HG03103 (cell line): Measurements from ENCODE around the gene SLC6A12.

Experiments used
- ATAC-seq: cut with Tn5 transposase; IDR thresholded peaks from one replicate; pipeline ENCODE4 v1.9.1; 2021; ENCODE audit warnings: low read depth; ENCODE audit not compliant: unreplicated experiment

SLC6A12 gene

DNA sequence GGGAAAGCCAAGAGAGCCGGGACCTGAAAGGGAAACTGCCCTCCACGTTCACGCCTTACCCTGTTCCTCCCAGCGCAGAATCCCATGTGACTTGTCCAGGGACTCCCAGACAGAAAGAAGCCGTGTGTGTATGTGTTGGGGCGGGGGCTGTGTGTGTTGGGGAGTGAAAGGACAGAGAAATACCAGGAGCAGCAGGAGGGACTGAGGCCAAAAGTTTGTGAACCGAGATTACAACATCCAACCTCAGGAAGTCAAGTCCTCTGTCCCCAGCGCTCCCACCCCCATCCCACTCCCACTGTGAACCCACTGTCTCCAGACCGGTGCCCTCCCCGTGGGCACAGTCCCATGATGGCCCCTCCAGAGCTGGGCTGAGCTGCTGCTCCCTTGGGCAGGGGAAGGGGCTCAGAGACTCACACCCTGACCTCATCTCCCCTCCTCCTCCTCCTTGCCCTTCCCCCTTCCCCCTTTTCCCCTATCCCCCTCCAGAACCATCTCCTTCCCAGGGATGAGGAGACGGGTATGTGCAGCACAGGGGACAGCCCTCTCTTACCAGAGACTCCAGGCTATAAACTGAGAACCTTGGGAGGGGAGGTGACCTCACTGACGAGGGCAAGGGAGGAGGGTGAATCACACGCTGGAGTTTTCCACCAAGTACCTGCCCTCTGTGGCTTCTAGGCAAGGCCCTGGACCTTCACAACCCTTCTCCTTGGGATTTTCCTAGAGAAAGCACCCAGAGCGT lies at the start of gene SLC6A12:
Gene SLC6A12 (minus strand): TSS at position 155 of the 739 bp plus-strand sequence. CDS start 4,171 bp downstream, outside the sequence.
- ATAC-seq, result no peak

GRCh38 chr12:263574-263973 lies 49.6 kb upstream of the SLC6A12 start:
- ATAC-seq, result no peak

DNA sequence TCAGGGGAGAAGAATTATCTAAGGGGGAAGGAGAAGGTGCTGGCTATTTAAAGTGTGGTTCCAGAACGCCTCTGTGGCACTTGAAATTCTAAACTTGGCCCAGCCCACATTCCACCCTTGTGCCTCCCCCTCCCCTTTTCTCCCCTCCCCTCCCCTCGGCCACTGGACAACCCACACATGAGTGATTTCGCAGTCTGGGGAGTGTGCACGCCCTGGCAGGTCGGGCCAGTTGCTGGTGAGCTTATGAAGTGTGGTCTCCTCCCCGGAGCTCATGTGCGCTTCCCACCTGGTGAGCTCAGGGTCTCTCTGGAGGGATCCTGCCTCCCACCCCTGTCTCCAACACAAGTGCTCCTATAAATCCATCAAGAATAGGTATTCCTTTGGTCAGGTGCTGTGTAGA lies 48.9 kb upstream of the SLC6A12 start, which contains the start of gene SLC6A13:
Gene SLC6A13 (minus strand): TSS at position 20 of the 400 bp plus-strand sequence. CDS start 2,784 bp downstream, outside the sequence.
- ATAC-seq, result no peak

DNA sequence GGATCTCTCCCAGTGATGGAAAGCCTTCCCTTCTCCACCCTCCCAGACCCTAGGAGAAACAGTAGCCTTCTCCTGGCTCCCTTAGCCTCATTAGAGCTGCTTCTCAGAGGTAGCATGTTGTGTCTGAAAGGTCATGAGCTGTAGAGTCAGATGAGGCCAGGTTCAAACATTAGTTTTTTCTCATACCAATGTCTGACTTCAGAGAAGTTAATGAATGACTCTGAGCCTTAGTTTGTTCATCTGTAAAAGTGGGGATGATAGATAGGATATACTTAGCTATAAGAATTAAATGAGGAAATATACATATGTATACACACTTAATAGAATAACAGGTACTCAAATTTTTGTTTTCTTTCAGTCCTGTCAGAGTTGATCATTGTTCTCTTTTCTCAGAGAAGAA lies 48.2 kb upstream of the SLC6A12 start:
- ATAC-seq, result no peak

DNA sequence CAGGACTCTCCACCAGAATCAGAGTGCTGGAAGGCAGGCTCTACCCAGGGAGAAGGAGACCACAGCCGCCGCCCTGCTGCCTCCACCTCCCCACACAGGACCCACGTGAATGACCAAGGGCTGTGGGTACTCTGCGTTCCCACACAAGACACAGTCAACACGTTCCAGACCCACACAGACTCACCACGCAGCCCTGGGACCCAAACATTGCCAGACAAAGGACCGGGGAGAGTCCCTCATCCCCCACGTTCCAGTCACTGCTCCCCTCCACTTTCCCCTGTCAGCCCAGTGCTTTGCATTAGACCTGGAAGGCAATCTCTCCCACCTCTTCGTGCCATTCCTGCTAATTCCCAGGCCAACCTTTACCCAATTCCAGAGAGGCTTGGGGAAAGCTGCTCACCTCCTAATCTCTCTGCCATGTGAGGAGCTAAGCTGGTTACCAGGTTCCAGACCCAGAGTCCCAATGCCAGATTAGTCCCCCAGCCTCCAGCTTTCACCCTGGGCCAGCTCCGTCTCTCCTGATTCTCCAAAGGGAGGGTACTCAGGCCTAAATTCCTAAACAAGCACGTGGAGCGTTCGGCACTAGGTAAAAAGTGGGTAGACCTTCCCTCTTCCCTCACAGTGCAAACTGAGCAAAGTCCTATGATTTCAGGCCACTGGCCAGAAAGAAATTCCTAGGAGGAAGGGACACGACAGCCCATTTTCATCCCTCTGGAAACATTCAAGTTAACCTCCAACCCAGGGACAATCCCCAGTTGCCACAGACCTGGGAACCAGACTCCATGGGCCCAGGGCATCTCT lies 43.8 kb upstream of the SLC6A12 start:
- ATAC-seq, result no peak

DNA sequence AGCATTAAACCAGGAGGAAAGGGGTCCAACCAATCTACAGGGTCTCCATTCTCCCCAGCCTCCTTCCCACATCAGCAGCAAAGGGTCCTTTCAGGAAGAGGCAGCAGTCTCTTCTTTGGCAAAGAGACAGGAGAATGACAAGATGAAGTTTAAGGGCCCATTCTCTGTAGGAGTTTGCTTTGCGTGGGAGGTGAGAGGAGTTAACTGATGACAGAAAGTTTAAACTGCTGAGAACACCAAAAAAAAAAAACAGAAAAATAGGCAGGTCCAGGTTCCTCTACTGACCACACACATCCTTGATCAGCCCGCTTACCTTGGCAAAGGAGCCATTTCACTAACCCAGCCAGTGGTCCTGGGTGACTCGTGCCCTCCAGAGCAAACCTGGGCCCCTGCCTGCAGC lies 43.0 kb upstream of the SLC6A12 start:
- no peak for ATAC-seq

GRCh38 chr12:256225-256624 lies 42.3 kb upstream of the SLC6A12 start:
- ATAC-seq, result no peak

DNA sequence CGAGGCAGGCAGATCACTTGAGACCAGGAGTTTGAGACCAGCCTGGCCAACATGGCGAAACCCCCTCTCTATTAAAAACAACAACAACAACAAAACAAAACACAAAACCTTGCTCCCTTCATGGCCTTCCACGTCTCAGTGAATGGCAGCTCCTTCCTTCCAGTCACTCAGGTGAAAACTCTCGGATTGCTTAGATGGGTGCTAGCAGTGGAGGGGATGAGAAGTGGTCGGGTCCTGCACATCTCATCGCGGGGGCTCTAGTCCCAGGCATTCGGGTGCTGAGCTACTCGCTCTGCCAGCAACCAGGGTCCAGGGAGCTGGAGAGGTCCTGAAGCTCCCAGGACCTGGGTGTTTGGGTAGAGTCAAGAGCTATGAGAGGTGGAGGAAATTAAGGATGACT lies 41.0 kb upstream of the SLC6A12 start:
- no peak for ATAC-seq

GRCh38 chr12:254039-254438 lies 40.1 kb upstream of the SLC6A12 start:
- no peak for ATAC-seq

DNA sequence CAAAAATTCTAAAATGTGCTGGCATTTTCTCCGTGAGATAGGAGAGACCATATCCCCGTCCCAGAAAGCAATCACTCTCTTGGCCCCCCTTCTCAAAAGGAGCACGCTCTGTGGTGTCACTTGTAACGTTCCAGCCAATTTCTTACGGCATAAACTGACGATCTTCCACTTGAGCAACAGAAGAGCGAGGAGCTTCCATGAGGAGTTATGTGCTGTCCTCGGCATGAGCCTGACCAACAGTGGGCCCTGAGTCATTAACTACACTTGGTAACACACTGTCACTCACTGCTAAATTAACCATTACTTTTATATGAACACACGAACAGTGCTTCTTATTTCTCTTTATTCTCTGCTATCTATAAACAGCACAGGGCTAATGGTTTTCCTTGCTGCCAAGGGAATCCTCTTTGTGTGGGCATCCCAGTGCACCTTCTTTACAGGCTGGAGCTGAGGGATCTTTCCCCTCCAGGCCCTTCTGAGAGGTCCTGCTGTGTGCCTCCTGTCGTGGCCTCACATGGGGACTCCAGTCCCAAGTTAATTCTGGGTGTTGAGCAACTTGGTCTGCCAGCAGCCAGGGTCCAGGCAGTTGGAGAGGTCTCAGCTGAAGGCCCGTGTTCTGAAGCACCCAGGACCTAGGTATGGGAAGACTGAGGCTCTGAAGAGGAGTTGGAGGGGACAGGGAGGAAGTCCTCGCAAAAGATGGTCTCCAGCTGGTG lies 39.3 kb upstream of the SLC6A12 start:
- no peak for ATAC-seq

DNA sequence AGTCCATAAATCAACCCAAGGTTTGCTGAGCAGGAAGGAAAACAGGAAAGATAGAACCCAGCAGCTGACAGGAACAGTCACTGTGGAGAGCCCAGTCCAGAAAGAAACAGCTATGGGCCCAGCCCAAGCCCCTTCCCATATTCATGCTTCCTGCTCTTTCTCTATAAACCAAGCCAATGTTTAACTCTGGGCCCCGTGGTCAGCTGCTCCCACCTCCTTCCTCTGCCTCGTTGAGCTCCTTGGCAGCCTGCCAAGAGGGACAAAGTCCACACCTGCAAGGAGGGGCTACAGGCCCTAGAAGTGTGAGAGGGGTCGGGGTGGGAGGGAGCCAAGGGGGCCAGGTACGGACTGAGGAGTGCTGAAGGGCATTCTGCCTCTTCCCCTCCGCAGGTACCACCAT lies 38.7 kb upstream of the SLC6A12 start:
- ATAC-seq, result no peak

DNA sequence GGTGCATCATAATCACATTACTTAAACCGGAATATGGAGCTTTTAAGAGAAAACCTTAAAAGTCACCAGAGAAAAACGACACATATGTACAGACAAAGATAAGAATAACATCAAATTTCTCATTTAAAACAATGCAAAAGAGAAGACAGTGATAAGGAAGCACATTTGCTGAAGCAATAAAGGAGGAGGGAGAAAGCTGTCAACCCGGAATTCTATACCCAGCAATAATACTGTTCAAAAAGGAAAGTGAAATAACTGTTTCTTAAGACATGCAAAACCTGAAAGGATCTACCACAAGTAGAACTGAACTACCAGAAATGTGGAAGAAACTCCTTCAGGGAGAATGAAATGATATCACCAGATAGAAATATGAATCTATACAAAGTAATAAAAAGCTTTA lies 33.3 kb upstream of the SLC6A12 start:
- ATAC-seq, result no peak

DNA sequence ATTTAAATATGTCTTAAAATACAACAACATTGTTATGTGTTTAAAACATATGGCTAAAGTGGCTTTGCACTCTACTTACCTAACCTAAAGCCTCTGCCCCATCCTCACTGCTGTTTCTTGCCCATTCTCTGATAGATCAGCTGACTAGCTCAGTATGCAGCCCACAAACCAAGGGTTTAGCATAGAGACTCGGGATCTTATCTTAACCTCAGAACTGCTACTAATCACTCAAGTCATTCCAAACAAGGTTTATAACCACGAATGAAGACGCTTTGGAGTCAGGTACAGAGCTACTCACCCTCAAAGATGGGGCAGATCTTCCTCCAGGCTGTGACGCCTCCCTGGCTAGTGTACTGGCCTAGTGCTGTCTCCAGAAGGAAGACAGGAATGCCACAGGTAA lies 29.4 kb upstream of the SLC6A12 start:
- ATAC-seq, result no peak

DNA sequence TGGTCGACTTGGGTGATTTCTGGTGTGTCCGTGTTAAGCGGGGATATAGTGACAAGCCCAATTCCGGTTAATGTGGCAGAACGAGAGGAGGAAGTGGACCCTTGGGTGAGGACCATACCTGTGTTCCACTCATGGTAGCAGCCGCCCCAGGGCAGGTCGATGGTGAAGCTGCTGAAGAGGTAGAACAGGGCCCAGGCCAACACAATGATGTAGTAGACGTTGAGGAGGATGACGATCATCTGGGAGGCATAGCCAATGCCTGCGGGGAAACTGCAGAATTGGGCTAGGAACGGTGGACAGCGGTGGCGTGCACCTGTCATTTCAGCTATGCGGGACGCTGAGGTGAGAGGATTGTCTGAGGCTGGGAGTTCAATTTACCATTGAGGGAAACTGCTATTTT lies 28.5 kb upstream of the SLC6A12 start:
- no peak for ATAC-seq

DNA sequence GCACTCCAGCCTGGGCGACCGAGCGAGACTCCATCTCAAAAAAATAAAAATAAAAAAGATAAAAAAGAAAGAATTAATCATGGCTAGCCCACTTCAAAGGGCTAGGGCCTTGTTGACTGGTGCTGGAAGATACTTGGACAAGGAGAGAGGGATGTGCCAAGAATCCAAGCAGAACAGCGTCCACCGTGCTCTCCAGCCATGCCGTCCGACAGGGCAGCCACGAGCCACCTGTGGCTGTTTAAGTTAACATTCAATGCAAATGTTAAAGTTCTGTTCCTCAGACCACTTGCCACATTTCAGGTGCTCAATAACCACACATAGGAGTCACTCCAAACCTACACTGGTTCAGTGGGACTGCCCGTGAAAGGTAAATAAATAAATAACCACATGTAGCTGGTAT lies 27.3 kb upstream of the SLC6A12 start:
- no peak for ATAC-seq

DNA sequence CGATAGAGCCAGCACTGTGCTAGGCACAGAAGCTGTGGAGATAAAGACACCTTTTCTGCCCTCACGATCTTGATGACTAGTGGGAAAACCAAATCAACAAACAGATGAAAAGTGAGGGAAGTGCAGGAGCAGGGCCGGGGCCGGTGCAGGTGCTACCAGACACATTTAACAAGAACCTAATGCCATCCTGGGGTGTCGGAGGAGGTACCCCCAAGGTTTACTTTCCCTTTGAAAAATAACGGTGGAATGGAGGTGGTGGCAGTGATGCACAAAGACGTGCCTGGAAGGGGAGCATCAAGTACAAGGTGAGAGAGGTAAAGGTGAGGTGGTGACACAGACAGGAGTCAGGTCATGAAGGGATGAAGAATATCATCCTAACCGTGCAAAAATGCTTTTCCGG lies 26.6 kb upstream of the SLC6A12 start:
- ATAC-seq, result no peak

DNA sequence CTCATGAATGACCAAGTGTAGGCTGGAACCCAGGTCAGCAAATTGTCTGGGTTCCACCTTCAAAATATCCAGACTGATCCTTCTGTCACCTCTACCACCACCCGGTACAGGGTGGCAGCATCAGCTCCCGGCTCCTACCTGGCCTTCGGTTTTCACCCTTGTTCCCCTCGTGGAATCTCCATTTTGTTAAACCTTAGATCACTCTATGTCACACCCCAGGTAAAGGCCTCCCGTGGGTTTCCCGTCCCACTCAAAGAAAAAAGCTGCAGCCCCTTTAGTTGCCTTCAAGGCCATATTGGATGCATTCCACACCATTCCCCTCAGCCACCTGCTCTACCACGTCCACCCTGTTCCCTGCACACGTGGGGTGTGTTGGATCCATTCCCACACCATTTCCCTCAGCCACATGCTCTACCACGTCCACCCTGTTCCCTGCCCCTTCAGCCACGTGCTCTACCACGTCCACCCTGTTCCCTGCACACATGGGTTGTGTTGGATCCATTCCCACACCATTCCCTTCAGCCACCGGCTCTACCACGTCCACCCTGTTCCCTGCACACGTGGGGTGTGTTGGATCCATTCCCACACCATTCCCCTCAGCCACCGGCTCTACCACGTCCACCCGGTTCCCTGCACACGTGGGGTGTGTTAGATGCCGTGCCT lies 24.9 kb upstream of the SLC6A12 start:
- no peak for ATAC-seq

DNA sequence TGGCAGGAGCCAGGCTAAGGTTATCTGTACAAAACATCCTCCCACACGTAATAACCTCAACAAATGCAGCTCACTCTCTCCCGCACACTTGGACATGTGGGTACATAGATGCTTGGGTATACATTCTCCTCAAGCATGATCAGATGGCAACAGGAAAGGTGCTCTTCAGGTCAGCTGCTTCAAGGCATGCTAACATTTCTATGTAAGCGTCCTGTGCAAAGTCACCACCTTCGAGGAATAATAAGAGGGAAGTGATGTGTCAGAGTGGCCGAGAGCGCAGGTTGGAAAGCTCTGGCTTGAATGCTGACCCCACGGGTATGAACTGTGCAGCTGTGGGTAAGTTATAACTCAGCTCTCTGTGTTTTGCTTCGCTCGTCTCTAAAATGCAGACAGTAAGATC lies 24.2 kb upstream of the SLC6A12 start:
- no peak for ATAC-seq

DNA sequence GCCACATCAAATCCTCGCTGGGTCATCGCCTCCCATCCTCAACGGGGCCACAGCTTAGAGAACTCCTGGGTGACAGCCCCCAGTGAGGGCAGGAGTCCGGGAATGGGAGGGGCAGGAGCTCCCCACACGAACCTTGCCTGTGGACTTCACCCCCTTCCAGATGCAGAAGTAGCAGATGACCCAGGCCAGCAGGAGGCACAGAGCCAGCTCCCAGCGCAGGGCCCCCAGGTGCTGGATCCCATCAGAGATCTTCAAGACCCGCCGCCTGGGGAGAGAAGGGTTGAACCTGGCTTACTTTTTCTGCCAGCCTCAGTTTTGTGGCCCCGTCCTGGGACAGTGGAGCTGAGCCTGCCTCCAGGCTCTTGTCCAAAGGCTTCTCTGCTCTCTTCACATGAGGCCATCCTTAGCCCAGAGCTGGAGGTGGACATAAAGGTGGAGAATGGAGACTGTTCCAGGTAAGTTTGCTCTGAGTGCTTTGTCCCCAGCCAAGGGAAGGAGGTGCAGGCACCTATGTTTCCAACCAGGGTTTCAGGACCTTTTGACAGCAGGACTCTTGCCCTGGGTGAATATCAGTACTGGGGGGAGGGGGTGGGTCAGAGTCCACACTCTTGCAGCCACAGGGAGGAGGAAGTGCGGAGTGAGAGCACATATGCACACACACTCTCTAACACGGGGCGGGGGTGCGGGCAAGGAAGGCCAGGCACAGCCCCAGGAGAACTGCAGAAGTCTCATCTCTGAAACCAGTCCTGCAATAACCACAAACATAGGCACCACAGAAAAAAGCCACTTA lies 23.3 kb upstream of the SLC6A12 start:
- ATAC-seq, result no peak

GRCh38 chr12:236445-236844 lies 22.5 kb upstream of the SLC6A12 start:
- ATAC-seq, result no peak
